Stimulated activated CD4-positive, alpha-beta T cell treated with anti-CD3 and anti-CD28 coated beads, Interleukin-1b, Interleukin-23, amount 100 ng/mL, for 48 hours (primary cell): Measurements from ENCODE around the gene PRKCA.

Source experiments
- DNase-seq: peaks from one replicate; pipeline ENCODE4 v3.0.0-alpha.2; 2020

Gene PRKCA

DNA sequence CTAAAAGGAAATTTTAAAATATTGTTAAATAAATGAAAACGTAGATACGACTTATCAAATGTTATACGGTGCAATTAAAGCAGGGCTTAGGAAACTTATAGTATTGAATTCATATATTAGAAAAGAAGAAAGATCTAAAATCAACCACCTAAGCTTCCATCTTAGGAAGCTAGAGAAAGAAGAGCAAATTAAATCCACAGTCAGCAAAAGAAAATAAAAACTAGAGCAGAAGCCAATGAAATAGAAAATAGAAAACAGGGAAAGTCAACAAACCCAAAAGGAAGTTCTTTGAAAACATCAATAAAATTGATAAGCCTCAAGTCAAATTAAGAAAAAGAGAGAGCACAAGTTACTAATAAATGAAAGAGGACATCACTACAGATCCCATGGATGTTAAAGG, 457.9 kb downstream of the PRKCA start:
- DNase-seq = no peak

DNA sequence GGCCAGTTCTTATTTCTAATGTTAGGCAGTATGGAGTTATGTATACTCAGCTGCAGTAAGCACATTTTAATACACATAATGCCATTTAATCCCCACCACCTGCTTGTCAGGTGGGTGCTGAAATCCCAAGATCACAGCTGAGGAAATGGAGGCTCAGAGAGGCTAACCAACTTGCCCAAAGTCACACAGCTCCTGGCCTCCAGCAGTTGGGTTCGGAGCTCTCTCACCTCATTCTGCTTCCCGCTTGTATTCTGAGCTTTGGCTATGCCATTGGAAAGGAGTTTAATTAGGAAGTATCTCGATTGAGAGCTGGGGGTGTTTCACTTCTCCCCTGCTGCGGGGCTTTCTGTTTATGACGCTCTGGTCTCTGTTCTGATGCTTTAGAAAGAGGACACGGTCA, 459.9 kb downstream of the PRKCA start:
- DNase-seq = no peak

DNA sequence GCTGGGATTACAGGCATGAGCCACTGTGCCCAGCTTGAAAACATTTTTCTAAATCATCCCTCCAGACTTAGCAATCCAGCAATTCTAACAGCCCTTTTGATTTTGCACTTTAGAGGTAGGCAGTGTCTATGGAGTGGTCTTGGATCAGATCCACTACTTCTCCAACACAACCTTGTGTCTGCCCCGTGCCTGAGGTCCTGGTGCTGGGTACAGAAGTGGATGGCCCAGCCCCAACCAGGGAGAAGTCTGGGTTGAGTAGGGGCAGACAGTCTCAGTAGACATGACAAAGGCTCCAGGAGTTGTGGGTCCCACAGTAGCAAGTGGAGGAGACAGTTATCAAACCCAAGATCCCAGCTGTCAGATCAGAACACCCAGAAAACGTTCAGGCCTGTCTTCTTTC, 460.6 kb downstream of the PRKCA start:
- DNase-seq = no peak

DNA sequence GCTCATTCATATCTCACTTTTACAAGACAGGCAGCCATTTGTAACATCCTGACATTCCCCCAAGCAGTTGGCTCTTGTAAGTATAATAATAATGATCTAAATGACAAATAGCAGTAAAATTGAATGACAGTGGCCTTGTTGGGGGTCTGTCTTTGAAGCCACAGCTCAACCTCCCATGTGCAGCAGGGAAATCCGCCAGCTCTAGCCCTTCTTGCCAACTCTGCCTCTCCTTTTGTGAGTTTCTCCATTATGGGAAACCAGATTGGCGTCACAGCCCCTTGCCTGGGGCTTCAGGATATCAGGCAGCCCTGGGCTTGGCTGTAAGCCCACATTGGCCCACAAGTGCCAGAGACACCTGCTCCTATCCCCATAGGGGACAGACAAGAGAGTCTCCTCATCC, 462.1 kb downstream of the PRKCA start:
- no peak for DNase-seq

DNA sequence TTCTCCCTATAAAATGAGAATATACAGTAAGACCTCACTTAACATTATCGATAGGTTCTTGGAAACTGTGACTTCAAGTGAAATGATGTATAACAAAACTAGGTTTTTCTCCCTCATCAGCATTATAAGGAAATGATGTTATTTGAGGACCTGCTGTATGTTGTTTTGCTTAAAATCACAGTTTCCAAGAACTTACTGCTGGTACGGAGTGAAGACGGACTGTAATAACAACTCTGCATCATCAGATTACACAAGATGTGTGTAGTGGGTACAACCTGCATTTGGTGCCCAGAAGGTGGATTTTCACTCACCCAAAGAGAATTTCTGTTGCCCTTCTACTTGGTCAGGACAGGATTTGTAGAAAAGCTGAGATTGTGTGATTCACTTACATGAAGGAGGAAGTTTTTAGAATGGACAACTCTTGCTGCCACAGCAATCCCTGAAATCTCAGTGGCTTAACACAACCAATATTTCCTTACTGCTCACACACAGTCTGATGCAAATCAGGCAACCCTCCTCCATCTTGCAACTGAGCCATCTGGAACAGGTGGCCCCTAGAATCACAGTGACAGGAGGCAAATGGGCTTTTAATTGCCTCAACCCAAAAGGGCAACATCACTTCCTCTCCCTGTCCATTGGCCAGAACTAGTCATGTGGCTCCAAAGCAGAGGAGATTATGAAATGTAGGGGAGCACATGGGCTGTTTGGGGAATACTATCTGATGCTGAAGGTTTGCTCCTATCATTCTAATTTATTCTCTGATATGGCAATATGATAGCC, 464.9 kb downstream of the PRKCA start:
- no peak for DNase-seq

DNA sequence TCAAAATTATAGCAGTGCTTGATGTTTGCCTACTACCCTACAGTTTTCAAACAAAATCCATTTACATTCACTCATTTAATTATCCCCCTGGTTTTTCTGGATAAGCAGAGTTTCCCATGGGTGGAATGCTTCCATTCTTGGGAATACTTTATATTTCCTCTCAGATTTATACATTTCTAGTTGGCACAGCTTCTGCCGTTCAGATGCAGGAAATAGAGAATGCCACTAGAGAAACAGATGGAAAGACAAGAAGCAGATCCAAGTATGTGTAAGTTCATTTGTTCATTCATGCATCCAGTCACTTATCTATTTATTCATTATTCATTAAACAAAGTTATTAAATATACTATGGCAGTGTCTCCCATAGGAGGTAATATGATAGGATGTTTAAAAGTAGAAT, 467.5 kb downstream of the PRKCA start:
- DNase-seq = no peak

DNA sequence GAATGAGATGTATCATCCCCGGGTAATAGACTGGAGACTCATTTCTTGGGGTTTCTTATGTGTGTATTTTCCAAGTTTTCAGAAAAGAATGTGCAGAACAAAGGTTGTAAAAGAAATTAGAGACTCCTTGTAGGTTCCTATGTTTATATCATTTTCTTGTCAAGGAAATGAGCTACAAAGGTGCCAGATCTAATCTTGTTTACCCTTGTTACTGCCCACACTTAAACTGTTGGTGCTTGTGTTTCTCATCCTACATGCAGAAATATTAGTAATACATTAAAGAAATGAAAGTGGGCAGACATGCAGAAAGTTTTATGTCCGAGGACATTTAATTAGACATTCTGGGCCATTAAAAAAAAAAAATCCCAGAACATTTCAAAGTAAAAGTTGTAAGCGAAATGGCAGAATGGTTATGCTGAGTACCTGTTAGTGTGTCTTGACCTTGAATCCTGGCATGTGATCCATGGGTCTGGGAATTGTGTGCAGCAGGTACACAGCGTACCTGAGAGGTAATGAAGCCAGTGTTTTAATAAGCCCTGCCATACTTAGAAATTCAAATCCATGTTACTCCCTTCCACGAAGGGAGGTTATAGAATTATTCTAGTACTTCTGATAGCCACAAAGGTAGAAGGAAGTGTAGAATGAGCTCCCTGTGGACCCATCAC, 469.9 kb downstream of the PRKCA start:
- DNase-seq = no peak

DNA sequence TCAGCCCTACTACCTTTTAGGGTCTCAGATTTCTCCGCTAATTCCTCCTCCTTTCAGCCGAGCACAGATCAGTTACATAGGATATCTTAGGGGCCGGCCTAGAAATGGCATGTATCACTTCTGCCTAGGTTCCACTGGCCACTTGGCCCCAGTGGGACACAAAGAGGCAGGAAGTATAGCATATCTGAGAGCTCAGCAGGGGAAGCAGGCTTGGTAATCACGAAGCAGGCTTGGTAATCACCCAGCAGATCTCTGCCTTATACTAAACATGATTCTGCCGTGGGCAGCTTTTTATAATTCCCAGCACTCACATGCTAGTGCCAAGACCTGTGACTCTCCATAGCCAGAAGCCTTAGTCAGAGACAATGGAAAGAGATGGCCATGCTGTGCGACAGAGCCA, 472.9 kb downstream of the PRKCA start:
- no peak for DNase-seq

DNA sequence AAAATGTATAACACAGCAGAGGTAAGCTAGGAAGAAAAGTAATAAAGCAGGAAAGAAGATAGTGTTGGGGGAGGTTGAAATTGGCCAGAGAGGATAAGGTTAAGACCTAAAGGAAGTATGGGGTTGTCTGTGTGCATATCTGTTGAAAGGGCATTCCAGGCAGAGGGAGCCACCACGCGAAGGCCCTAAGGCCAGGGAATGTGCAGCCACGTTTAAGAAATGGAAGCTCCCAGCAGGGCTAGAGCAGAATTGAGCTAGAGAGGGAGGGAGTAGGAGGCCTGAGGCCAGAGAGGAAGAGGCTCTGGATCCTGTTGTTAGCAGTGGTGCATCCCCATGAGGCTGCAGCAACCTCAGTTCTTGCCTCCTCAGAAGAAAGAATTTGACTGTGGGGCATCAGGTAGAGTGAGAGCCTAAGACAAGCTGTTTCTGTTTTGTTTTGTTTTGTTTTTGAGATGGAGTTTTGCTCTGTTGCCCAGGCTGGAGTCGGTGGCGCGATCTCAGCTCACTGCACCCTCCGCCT, 473.5 kb downstream of the PRKCA start:
- DNase-seq = no peak

DNA sequence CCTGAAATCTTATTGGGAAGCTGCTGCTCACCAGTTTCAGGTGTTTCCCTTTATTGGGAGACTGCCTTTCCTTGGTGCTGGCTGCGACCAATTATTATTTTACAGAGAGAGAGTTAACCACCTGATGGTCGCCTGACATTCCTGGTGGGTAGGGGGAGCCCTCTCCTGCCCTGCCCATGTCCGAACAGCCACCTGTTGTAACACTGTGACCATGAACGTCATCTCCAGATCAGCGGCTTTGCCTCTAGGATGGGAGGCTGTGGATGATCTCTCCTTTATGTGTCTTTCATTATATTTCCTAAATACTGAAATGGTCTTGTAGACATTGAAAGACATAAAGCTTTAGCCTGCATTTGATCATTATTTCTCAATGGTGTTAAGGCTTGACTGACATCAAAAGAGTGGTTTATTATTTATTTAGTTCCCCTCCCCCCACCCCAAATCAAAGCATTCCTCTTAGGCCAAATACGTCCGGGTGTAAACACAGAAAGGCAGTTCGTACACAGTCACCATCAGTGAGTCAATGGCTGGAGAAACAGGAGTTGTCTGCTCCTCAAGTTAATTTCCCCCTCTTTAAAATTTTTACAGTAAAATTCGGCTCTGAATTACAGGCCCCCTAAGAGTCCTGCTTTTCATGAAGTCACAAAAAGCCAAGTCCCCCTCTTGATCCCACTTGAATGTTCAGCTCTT, 474.7 kb downstream of the PRKCA start:
- DNase-seq = no peak

DNA sequence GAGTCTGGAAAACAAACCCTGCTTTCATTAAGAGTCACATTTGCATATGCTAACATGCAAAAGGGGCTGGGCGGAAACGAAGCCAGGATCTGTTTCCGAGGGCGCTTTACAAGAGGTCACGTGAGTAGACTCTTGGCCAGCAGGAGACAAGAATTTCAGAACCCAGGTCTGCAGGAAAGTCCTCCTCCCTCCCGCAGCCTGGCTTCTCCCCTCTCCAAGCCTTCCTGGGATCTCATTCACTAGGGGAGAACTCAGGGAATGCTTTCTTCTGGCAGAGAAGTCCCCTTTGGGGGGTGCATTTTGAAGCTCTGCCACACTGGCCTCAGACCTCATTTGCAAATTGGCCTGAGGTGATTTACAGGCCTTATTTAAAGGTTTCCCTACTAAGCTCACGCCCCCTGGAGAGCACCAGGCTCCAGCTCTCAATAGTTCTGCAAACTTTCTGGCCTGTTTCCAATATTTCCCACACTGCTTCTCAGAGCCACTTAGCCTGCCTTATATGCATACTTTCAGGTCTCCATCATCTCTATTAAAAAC, 475.3 kb downstream of the PRKCA start:
- no peak for DNase-seq

DNA sequence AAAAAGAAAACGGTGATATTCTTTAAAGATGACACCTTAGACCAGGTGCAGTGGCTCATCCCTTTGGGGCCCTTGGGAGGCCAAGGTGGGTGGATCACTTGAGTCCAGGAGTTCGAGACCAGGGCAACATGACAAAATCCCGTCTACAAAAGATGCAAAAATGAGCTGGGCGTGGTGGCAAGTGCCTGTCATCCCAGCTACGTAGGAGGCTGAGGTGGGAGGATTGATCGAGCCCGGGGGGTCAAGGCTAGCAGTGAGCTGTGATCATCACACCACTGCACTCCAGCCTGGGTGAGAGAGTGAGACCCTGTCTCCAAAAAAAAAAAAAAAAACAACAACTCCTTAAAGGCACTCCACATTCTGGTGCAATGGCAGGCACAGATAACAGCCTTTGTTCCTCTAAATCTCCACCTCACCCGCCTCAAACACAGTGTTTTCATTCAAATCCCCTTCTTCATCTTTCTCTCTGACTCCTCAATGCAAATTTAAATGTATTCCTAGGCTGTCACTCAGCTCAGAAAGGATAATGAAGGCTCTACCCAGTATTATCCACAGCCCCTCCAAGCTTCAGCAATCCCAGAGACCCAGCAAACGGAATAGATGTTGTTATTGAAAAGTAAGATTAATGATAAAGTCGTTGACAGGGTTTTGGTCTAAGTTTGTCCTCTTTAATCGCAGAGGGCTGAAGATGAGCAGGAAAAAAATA, 476.3 kb downstream of the PRKCA start:
- no peak for DNase-seq

DNA sequence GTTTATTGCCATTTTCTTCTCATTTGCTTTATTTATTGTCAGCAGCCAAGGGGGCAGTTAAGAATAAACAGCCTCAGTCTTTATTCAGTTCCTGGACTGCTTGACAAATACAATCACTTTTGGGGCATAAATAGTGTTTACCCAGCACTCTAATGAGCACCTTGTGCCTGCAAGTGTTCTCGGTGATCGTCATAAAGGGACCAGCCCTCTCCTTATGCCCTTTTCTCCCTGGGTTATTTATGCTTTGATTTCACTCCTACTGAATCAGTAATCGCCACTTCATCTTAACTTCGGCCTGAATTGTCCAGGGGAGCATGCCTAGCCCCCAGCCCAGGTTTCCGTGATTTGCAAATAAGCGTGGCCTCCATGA, 476.8 kb downstream of the PRKCA start:
- DNase-seq = no peak

DNA sequence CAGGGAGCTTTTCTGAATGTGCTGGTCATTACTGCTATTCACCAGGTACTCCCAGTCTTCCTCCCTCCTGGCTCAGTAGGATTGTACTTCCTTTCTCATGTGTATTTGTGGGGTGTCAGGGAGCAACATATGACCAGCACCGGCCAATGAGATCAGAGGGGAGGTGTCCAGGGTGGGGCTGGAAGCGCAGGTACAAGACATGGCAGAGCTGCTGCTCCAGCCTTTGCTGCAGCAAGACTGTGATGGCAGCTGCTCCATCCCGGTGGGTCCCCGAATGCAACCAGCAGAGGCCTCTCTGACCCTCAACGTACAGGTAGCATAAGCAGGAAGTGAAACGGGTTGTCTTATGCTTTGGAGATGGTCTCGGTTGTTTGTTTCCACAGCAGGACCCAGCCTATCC, 478.7 kb downstream of the PRKCA start:
- no peak for DNase-seq

DNA sequence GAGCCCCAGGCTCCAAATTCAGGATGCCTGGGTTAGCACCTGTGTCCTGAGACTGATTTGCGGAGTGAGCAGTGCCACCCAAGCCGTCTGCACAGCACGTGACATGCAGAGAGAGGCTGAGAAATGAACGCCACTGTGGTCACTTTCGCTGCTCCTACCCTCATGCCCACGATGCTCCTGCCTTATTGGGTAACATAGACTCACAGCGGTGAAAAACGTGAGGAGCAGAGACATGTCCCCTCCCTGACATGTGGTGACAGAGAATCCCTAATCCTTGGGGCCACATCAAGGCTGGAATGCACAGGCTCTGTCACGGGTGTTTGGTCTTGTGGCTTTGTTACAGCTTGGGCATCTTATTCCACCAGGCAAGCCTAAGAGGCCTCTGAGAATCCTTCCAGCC, 480.4 kb downstream of the PRKCA start:
- DNase-seq = no peak

DNA sequence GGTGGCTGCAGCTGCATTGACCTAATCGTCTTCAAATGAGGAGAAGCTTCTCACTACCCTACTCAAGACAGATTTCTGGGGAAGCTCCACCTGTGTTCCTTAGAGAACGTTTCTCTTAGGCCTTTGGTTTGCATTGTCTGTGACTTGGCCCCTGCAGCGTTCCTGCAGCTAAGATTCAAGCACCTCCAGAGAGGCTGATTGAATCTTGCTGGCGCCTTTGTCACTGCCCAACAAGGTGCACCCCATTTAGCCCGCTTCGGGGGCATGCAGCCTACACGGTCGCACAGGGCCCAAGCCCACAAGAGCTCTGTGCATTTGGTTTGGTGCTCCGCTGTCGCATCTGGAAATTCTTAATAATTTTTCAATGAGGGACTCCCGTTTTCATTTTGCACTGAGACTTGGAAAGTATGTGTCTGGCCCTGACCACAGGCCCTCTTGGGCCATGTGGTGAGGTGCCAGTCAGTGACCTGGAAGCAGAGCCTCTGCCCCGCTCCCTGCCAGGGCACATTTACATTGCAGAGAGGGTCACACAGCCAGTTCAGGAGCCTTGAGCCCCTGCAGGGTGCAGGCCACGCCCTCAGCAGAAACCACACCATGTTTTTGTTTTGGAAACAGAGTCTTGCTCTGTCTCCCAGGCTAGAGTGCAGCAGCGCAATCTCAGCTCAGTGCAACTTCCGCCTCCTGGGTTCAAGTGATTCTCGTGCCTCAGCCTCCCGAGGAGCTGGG, 481.4 kb downstream of the PRKCA start:
- DNase-seq = no peak

DNA sequence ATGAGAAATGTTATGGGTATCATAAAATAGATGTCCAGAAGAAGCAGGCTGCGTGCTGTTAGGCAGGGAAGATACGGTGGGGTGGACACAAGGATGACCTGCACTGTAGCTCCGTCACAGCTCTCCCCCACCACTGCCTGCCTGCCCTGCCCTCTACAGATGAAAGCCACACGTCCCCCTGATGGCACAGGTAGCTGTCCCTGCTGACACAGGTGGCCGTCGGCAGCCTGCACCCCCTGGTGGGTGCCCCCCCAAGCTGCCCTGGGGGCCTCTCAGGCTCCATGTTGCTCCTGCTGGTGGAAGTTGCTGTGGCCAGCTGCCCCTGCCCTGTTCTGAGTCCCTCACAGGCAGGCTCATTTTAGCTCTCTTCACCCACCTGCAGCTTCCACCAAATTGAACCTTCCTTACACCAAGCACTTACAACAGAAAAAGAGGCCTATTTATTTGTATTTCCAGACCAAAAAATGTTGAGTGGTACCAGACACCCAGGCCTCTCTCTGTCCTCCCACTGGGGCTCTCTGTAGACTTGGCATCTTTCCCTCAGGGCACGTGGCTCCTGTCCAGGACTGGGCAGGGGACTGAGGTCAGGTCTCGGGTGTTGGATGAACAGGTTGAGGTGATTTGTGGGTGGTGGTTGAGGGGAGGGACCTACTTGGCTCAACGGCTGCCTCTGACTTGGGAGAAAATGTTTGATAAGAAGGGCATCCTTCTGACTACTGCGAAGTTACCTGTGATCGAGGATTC, 482.4 kb downstream of the PRKCA start:
- DNase-seq = no peak

DNA sequence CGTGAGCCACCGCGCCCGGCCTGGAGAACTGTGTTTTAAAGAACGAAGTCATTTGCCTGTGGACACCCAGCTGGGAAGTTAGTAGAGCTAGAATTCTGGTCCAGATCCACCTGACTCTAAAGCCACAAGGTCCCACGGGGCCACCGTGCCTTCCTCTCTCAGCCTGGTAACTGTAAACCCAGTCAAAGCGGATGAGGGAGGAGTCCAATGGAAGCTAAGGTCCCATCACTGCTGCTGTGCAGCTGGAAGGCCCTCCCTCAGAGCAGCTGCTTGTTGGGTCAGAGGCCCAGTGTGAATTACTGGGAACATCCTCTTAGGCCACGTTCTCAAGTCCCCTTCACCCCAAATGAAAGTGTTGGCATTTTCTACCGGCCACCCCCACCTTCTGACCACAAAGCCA, 483.7 kb downstream of the PRKCA start:
- no peak for DNase-seq

DNA sequence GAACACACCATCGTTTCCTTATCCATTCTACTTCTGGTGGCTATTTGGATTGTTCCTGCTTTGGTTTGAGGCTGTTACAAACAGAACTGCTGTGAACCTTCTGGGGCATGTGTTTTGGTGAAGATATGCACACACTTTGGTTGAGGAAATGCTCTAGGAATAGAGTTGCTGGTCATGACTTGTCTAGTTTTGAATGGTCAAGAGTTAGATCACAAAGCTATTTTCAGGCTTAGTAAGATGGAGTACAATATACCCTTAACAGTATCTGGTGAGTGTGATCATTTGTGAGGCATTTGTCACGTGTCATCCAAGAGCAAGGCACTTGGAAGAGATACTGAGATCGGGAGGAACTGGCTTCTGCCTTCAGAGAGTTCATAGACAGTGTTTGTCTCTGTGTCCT, 485.5 kb downstream of the PRKCA start:
- DNase-seq = no peak

DNA sequence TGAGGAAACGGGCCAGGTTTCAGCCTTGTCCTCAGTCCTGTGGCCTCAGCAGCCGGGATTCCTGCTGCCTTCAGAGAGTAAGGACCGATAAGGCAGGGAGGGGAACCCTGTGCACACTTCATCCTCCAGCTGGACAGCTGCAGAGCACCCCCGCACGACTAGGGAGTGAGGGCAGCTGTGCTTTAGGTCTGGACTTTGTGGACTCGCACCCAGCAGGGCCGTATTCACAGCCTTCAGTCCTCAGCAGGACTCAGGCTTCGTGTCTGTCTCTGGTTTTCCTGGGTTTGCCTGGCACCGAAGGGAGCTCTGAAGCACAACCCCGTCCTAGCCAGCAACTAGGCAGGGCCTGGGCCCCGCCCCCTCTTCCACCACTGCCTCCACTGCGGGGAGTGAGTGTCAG, 486.7 kb downstream of the PRKCA start:
- no peak for DNase-seq

DNA sequence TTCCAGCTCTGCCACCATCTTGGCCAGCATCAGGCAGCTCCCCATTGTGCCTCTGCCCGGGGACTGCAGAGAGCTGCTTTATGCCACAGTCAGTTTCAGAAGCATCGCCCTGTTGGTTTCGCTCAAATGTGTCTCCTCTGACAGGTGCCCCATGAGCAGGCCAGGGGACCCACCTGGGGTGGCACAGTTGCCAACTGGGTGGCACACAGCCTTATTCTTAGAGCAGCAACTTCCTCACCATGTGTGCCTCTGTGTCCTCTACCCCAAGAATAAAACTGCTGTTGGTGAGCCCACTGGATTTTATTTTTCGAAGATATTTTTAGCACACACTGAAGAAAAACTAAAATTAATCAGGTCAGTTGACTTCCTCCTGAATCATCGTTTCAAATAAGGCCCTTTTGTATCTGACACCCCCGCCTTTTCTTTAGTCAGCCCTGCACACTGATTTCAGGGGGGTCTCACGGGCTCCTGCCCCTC, 487.6 kb downstream of the PRKCA start:
- no peak for DNase-seq
